ENCODE data around the gene LPO.

DNA sequence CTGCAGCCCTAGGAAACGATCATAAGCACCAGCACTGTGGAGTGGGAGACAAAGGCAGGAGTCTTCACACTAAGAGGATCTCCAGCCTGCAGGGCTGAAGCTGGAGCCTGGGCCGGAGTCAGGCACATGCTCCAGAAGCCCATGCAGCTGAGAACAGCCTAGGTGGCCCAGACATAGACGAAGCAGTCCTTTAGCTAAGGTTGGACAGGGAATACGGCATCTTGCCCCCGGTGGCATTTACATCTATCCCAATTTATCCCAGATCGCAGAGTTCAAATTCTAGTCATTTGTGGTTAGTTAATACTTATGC is 76.3 kb downstream of the LPO start:
- TF ChIP-seq, protein P1, sequence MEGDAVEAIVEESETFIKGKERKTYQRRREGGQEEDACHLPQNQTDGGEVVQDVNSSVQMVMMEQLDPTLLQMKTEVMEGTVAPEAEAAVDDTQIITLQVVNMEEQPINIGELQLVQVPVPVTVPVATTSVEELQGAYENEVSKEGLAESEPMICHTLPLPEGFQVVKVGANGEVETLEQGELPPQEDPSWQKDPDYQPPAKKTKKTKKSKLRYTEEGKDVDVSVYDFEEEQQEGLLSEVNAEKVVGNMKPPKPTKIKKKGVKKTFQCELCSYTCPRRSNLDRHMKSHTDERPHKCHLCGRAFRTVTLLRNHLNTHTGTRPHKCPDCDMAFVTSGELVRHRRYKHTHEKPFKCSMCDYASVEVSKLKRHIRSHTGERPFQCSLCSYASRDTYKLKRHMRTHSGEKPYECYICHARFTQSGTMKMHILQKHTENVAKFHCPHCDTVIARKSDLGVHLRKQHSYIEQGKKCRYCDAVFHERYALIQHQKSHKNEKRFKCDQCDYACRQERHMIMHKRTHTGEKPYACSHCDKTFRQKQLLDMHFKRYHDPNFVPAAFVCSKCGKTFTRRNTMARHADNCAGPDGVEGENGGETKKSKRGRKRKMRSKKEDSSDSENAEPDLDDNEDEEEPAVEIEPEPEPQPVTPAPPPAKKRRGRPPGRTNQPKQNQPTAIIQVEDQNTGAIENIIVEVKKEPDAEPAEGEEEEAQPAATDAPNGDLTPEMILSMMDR (IDR thresholded peaks at IDR 0.05; ENCODE audit: low read length) = no peak
- TF ChIP-seq EZH2 (optimal IDR thresholded peaks at IDR 0.05; ENCODE audit: low read depth, low read length) (no peak), EZH2phosphoT487 (IDR thresholded peaks at IDR 0.05; ENCODE audit: low read length) (no peak)

Data from MM.1S (cell line).